GM19035 (cell line): Measurements from ENCODE around the gene CLK2.
A peak's percentile ranks its signal among the peaks of the same experiment; 100 is the strongest.
"Not testable (repeated sequence)": the region's sequence is repeated elsewhere in the genome, so short reads cannot be mapped to it uniquely, and the experiment has no call there.

Experiments used
- ATAC-seq: cut with Tn5 transposase; IDR thresholded peaks from one replicate; pipeline ENCODE4 v1.9.1; 2021; ENCODE audit not compliant: unreplicated experiment

CLK2 gene

DNA sequence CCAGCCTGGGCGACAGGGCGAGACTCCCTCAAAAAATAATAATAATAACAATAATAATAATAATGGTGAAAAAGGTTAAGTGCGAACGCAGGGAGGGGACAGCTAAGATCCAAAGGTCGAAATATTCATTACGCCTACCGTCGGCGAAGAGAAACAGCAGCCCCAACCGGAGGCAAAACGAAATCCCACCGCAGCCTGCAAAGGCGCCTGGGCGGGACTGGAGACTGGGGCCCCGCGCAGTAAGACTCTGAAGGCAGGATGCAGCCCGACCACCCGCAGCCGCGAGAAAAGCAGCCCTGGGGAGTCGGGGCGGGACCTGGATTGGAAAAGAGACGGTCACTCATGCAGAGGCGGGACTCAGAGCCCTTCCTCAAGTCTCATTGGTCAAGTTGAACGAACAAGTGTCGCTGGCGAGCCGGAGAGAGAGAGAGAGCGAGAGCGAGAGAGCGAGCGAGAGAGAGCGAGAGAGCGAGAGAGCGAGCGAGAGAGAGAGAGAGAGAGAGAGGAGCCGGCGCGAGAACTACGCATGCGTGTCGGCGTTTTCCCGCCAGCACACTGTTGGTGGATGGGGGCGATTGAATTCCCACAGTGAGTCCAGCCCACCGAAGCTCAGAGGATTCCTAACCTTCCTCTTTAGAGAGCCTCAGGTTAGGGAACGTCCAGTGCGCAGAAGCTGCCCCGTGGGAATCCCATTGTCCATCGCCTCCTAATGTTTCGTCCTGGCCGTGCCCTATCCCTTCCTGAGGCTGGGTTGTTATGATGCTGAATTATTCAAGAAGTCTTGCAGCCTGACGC is 28.7 kb downstream of the CLK2 start:
- peak; percentile 91 for ATAC-seq

GRCh38 chr1:155242805-155243358 is 30.4 kb downstream of the CLK2 start:
- no peak for ATAC-seq

- no peak for ATAC-seq
Observed at GRCh38 chr1:155241841-155242264, 31.5 kb downstream of the CLK2 start.

DNA sequence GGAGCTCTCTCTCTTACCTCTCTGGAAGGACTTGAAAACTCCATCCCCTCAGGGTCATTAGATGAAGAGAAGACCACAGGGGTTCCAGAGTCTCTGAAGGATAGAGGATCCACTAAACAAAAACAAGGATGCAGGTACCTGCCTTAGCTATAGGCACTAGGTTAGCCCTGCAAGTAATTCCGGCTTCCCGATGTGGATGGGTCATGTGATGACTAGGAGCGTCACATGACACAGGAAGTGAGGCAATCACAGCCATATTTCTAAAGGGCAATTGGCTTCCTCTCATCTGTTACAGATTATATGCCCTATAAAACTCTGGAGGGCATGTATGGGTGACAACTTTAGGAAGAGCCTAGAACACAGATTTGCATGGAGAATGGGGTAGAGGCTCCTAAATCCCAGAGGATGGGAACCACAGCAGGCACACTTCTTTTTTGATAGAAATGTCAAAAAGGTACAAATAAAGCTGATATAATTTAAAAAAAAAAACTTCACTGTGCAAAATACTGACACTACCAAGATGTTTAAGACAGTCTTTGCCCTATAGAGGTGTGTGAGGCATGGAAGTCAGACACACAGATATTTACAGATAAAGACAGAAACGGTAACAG is 32.1 kb downstream of the CLK2 start:
- ATAC-seq: no peak

DNA sequence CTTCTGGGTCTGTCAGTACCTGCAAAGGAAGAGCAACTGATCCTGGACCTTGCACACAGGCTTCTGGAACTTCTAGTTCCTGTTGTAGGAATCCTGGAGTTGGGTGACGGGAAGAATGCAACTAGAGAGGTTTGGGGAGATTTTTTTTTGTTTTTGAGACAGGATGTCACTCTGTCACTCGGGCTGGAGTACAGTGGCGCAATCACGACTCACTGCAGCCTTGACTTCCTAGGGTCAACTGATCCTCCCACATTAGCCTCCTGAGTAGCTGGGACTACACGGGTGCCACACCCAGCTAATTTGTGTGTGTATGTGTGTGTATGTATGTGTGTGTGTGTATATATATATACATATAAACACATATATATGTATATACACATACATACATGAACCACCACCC is 36.9 kb downstream of the CLK2 start:
- ATAC-seq: no peak

DNA sequence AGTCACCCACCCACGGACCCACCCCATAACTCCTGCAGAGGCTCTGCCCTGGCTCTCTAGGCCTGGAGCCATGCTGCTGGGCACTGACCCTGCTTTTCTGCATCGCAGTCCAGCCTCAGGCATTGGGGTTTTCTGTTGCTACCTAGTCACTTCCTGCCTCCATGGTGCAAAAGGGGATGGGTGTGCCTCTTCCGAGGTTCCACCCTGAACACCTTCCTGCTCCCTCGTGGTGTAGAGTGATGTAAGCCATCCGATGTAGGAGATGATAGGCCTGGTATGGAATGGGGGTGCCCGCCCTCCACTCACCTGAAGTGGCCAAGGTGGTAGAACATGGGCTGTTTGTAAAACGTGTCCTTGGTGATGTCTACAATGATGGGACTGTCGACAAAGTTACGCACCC is 37.9 kb downstream of the CLK2 start:
- not testable (repeated sequence) for ATAC-seq

- not testable (repeated sequence) for ATAC-seq
Observed at GRCh38 chr1:155233502-155233901, 39.8 kb downstream of the CLK2 start.

DNA sequence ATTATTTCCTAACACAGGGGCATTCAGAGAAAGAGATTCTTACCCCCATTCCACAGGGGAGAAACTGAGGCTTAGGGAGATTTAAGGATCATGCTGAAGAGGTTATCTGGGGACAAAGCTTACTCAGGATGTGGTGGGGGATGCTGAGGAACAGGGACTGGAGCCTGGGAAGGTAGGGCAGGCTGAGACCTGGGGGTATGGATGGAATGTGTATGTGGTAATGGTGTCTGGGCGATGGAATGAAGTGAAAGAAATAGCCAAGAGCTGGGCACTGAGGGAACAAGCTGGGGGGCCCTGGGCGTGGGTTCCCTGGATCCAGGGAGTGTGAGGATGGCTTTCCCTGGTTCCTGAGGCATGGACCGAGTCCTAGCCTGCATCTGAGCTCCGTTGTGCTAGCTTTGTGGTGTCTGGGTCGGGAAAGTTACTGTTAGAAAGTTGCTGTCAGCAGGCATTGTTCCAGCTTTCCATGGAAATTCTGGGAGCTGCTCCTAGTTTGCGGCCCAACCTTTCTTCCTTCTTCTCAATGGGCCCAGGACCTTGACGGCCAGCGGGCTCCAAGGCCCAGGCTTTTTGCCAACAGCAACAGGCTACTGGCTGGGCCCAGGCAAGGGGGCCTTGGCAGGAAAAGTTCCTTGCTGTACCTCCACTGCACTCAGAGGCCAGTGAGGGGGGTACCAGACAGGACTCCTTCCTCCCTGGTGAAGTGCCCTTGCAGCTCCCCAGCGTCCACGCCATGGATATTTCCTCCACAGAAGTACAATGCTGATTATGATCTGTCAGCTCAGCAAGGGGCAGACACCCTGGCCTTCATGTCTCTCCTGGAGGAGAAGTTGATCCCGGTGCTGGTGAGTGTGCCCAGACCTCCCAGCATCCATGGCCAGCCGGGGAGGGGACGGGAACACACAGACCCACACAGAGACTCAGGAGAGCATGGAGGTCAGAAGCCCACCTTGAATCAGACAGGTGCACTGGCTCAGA is 41.0 kb downstream of the CLK2 start:
- ATAC-seq: not testable (repeated sequence)

GRCh38 chr1:155231302-155231701 is 42.0 kb downstream of the CLK2 start:
- not testable (repeated sequence) for ATAC-seq

DNA sequence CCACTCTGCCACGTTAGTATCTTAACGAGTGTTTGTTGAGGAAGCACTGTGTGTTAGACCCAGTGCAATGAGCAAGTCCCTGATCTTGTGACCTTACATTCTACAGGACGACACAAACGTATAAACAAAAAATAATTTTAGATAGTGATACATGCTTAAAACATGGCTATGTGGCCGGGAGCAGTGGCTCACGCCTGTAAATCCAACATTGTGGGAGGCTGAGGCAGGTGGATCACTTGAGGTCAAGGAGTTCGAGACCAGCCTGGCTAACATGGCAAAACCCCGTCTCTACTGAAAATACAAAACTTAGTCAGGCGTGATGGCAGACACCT is 45.2 kb downstream of the CLK2 start:
- ATAC-seq: no peak

DNA sequence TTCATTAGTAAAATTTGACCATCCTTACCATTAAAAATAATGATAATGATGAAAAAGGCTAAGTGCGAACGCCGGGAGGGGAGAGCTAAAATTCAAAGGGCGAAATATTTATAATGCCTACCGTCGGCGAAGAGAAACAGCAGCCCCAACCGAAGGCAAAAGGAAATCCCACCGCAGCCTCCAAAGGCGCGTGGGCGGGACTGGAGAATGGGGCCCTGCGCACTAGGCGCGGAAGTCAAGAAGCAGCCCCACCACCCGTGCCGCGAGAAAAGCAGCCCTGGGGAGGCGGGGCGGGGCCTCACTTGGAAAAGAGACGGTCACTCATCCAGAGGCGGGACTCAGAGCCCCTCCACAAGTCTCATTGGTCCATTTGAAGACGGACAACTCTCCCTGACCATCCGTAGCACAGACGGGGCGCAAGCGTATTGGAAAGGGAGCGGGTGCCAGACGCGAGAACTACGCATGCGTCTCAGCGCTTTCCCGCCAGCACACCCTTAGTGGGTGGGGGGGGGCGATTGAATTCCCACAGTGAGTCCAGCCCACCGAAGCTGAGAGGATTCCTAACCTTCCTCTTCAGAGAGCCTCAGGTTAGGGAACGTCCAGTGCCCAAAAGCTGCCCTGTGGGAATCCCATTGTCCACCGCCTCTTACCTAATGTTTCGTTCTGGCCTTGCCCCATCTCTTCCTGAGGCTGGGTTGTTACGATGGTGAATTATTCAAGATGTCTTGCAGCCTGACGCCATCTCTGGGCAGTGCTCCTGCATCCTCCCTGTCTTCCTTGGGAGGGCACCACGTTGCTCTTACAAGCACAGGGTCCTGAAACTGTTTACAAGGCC is 45.8 kb downstream of the CLK2 start:
- peak; percentile 94 for ATAC-seq

- no peak for ATAC-seq
Observed at GRCh38 chr1:155226910-155227260, 46.4 kb downstream of the CLK2 start.

GRCh38 chr1:155226188-155226909 is 47.0 kb downstream of the CLK2 start:
- ATAC-seq: no peak

DNA sequence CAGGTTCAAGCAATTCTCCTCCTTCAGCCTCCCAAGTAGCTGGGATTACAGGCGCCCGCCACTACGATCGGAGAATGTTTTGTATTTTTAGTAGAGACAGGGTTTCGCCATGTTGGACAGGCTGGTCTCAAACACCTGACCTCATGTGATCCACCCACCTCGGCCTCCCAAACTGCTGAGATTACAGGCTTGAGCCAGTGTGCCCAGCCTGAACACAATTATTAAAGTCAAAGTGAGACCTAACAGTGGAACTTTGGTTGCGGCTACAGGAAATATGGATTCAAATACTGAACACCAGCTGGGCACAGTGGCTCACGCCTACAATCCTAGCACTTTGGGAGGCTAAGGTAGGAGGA is 47.9 kb downstream of the CLK2 start:
- ATAC-seq: not testable (repeated sequence)

DNA sequence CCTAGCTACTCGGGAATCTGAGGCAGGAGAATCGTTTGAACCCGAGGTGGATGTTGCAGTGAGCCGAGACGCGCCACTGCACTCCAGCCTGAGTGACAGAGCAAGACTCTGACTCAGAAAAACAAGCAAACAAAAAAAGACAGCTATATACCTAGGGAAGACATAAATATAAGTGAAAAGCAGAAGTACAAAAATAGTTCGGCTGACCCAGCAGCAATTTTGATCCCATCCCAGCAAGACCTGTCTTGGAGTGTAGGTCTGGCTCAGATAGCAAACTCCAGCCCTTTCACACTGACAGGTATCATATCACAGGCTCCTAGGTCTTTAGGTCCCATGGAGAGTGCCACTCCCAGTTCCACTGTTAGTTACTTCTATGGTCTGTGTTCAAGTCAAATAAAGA is 50.3 kb downstream of the CLK2 start:
- ATAC-seq: no peak

DNA sequence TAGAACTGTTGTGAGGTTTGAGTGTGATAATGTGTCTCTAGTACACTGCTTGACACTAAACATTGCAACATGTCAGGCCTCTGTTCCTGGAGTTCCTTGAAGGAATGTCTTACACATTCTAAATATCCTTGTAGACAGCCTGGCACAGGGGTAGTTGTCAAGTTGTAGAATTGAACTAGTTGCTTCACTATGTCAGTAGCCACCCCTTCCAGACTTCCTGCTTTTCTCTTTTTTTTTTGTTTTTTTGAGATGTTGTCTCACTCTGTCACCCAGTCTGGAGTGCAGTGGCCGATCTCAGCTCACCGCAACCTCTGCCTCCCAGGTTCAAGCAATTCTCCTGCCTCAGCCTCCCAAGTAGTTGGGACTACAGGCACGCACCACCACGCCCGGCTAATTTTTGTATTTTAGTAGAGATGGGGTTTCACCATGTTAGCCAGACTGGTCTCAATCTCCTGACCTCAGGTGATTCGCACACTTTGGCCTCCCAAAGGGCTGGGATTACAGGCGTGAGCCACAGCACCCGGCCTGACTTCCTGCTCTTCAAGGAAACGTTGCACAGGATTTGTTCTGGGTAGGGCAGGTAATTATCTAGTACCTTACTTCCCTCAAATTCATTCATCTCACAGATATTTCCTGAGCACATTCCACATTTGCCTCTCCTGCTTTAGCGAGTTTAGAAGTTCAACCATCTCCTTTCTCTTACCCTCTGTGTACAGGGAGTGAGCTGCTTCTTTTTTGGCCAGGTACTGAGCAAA is 52.9 kb downstream of the CLK2 start:
- not testable (repeated sequence) for ATAC-seq

GRCh38 chr1:155219592-155220031 is 53.7 kb downstream of the CLK2 start:
- no peak for ATAC-seq

DNA sequence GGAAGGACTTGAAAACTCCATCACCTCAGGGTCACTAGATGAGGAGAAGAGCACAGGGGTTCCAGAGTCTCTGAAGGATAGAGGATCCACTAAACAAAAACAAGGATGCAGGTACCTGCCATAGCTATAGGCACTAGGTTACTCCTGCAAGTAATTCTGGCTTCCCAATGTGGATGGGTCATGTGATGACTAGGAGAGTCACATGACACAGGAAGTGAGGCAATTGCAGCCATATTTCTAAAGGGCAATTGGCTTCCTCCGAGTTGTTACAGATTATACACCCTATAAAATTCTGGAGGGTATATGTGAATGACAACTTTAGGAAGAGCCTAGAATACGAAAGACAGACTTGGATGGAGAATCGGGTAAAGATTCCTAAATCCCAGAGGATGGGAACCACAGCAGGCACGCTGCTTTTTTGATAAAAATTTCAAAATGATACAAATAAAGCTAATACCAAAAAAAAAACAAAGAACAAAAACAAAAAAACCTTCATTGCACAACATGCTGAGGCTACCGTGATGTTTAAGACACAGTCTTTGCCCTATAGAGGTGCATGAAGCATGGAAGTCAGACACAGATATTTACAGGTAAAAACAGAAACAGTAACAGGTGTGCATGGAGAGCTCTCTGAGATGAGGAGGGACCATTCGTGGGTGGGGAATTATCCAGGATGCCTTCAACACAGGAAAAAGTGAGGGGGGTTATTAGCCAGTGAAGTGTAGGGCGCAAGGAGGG is 54.3 kb downstream of the CLK2 start:
- no peak for ATAC-seq
